Astrocyte of the spinal cord (primary cell): ENCODE measurements around the gene ZSWIM7.

Experiments used
- DNase-seq: peaks from one replicate; pipeline ENCODE4 v3.0.0; 2011; ENCODE audit warnings: low read depth, low spot score
- H3K4me3 ChIP-seq: 2 replicates; pipeline ENCODE4 v1.5.1; 2011; ENCODE audit warnings: low read depth, mild to moderate bottlenecking, low read length, moderate library complexity
- in situ Hi-C: cut with HindIII; loops from 2 replicates; pipeline ENCODE4 v1.10.0; 2017; ENCODE audit warnings: low sequenced_read_pairs
- TF ChIP-seq, protein P1 (sequence below): IDR thresholded peaks from 2 replicates; pipeline ENCODE4 v1.5.1; 2012; ENCODE audit warnings: low read depth, mild to moderate bottlenecking, low read length, inconsistent platforms

ZSWIM7 gene, protein sequence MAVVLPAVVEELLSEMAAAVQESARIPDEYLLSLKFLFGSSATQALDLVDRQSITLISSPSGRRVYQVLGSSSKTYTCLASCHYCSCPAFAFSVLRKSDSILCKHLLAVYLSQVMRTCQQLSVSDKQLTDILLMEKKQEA

GRCh38 chr17:15999141-15999973 lies at the start of gene ZSWIM7, which contains the start of gene TTC19:
ZSWIM7 (minus strand) TSS chr17:15999704; CDS start chr17:15999594, 110 bp downstream.
TTC19 (plus strand) TSS chr17:15999824; CDS start chr17:15999849, 25 bp downstream.
- H3K4me3 ChIP-seq = peak within 1 kb of the TSS; percentile 84
- TF ChIP-seq, protein P1, sequence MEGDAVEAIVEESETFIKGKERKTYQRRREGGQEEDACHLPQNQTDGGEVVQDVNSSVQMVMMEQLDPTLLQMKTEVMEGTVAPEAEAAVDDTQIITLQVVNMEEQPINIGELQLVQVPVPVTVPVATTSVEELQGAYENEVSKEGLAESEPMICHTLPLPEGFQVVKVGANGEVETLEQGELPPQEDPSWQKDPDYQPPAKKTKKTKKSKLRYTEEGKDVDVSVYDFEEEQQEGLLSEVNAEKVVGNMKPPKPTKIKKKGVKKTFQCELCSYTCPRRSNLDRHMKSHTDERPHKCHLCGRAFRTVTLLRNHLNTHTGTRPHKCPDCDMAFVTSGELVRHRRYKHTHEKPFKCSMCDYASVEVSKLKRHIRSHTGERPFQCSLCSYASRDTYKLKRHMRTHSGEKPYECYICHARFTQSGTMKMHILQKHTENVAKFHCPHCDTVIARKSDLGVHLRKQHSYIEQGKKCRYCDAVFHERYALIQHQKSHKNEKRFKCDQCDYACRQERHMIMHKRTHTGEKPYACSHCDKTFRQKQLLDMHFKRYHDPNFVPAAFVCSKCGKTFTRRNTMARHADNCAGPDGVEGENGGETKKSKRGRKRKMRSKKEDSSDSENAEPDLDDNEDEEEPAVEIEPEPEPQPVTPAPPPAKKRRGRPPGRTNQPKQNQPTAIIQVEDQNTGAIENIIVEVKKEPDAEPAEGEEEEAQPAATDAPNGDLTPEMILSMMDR = no peak
- DNase-seq = peak; percentile 97
- in situ Hi-C loops = no loop called here

- in situ Hi-C loops = no loop called here
- H3K4me3 ChIP-seq = no peak overlapping the region
- DNase-seq = no peak
- TF ChIP-seq, protein P1 = no peak
Observed at GRCh38 chr17:16048811-16049449, 49.4 kb upstream of the ZSWIM7 start.

DNA sequence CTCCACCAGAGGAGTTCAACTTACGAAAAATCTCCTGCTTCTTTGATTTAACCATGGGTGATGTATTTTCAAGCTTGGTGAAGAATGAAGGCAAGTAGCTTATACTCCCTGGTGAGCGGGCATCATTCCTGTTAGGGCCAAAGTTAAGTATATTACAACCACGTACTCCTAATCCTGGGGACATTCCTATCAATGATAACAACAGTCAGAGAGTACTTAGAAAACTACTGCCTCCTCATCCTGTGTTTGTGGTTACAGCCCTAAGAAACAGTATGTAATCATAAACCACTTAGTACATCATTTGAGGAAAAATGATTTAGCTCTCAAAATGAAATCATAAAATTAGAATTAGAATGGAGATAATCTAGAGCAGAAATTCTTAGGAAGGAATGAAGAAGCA lies 47.5 kb upstream of the ZSWIM7 start:
- no peak overlapping the region for H3K4me3 ChIP-seq
- DNase-seq = no peak
- in situ Hi-C loops = no loop called here
- TF ChIP-seq, protein P1 = no peak

GRCh38 chr17:16044487-16044886 lies 45.0 kb upstream of the ZSWIM7 start:
- DNase-seq = no peak
- TF ChIP-seq, protein P1 = no peak
- in situ Hi-C loops = no loop called here
- H3K4me3 ChIP-seq = no peak overlapping the region

DNA sequence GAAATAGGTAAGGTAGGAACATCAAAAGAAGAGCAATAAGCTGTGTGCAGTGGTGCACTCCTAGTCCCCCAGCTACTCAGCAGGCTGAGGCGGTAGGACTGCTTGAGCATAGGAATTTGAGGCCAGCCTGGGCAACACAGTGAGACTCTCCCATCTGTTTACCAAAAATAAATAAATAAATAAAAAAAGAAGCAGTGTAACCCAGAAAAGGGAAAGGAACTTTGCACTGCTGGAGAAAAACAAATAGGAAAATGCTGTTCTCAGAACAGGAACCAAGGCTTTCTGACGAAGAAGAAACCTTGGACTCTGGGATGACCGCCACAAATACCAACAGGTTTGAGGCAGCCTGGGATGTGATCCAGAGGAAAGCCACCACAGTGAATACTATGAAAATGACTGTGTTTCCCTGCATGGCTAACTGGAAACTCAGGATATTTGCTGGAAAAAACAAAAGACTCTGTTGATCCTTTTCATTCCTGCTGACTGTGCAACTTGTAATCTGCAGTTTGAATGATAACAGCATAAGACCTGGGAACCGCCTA lies 41.3 kb upstream of the ZSWIM7 start:
- no peak overlapping the region for H3K4me3 ChIP-seq
- in situ Hi-C loops = no loop called here
- DNase-seq = peak; percentile 93
- TF ChIP-seq, protein P1 = no peak

DNA sequence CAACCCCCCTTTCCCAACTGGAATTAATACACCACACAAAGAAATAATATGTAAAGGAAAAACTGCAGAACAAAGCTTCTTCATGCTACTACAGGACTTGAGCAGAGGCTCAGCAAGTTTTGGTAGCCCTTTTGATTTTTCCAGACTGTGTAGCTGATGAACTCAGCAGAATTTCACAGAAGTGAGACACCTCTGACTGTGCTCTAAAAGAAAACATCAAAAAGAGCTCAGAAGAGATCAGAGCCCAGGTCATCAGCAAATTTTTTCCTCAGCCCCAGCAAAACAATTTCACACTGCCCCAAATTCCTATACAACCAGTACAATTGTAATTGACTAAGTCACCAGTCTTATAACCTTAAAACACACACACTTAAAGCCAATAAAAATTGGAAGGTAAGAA lies 38.1 kb upstream of the ZSWIM7 start:
- in situ Hi-C loops = no loop called here
- TF ChIP-seq, protein P1 = no peak
- DNase-seq = peak; percentile 47
- H3K4me3 ChIP-seq = no peak overlapping the region
